ENCODE data around the gene NECTIN1. TPM values are rescaled to one million over a fixed set of nuclear protein-coding genes. Genes with fewer than 3 reads are reported as not detected.

NECTIN1 gene
- total and polyA plus RNA-seq, 2 of the 4 experiments (the other 2 are of a cell fraction) = 2.3 to 4.2 TPM

GRCh38 chr11:119669487-119669886, 59.5 kb downstream of the NECTIN1 start:
- Histone ChIP-seq H3K27me3 (ENCODE audit: control insufficient read depth, insufficient read depth, low read length) (no peaks in the 10 kb centered on the region), H3K14ac (replicated peaks; ENCODE audit: low read depth, low read length) (no peak overlapping the region), H3K36me3 (ENCODE audit: control insufficient read depth, insufficient read depth, low read length) (no peaks in the 10 kb centered on the region), H3K23ac (ENCODE audit: low read depth, low read length) (no peak overlapping the region), H2AFZ (replicated peaks; ENCODE audit: low read length, poor library complexity) (no peak overlapping the region), H2BK15ac (ENCODE audit: low read depth, low read length) (no peak overlapping the region), H4K91ac (ENCODE audit: insufficient read depth, low read depth, low read length) (no peak overlapping the region), H2AK5ac (ENCODE audit: low read depth, low read length) (no peak overlapping the region), H2BK120ac (ENCODE audit: low read depth, low read length) (no peak overlapping the region), H4K5ac (ENCODE audit: low read depth, low read length) (no peak overlapping the region), H3K27ac (ENCODE audit: insufficient read depth, low read length) (no peak overlapping the region), H3K79me1 (ENCODE audit: low read depth in 1 of 2, low read length in 2 of 2) (no peaks in the 10 kb centered on the region), H3K9me1 (ENCODE audit: insufficient read depth, low read length) (peaks cover 4% of the 10 kb centered on the region), H3K56ac (ENCODE audit: extremely low read depth, insufficient read depth, low read length) (no peak overlapping the region), H3K9ac (ENCODE audit: low read depth, low read length) (no peak overlapping the region), H2AK9ac (replicated peaks; ENCODE audit: low read depth, low read length, poor library complexity) (no peak overlapping the region), H3K18ac (ENCODE audit: low read depth, low read length) (no peak overlapping the region), H2BK20ac (ENCODE audit: low read depth, low read length) (no peak overlapping the region), H3K4me1 (ENCODE audit: control insufficient read depth, insufficient read depth, low read length) (peaks cover 10% of the 10 kb centered on the region; the same call in 1 of the 2 replicates), H3K4me3 (ENCODE audit: insufficient read depth, low read depth, low read length) (no peak overlapping the region), H4K8ac (ENCODE audit: low read depth in 2 of 2, low read length in 2 of 2) (no peak overlapping the region), H4K20me1 (ENCODE audit: insufficient read depth, low read length) (0 out of 2 replicates have a peak, but pooled peaks cover 5% of the 10 kb centered on the region), H3K4ac (ENCODE audit: low read depth, low read length) (no peak overlapping the region), H3K4me2 (ENCODE audit: low read depth, low read length) (no peak overlapping the region), H3K9me3 (ENCODE audit: control insufficient read depth, insufficient read depth, low read length) (no peaks in the 10 kb centered on the region), H2BK5ac (ENCODE audit: low read depth, low read length, poor library complexity, severe bottlenecking) (no peak overlapping the region)
- in situ Hi-C loops (cut with MboI; ENCODE audit: low sequenced_read_pairs) = loop anchor here (5.0 kb wide), 1 partner anchor 438 kb away; no protein-coding TSS in a partner anchor
- TF ChIP-seq, protein P1, sequence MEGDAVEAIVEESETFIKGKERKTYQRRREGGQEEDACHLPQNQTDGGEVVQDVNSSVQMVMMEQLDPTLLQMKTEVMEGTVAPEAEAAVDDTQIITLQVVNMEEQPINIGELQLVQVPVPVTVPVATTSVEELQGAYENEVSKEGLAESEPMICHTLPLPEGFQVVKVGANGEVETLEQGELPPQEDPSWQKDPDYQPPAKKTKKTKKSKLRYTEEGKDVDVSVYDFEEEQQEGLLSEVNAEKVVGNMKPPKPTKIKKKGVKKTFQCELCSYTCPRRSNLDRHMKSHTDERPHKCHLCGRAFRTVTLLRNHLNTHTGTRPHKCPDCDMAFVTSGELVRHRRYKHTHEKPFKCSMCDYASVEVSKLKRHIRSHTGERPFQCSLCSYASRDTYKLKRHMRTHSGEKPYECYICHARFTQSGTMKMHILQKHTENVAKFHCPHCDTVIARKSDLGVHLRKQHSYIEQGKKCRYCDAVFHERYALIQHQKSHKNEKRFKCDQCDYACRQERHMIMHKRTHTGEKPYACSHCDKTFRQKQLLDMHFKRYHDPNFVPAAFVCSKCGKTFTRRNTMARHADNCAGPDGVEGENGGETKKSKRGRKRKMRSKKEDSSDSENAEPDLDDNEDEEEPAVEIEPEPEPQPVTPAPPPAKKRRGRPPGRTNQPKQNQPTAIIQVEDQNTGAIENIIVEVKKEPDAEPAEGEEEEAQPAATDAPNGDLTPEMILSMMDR (conservative IDR thresholded peaks at IDR 0.05; ENCODE audit: low read depth, low read length) = no peak
- TF ChIP-seq CEBPB (IDR thresholded peaks at IDR 0.05; ENCODE audit: low read depth, low read length) (no peak), FOS (IDR thresholded peaks at IDR 0.05; ENCODE audit: low read depth, low read length) (no peak), MAZ (IDR thresholded peaks at IDR 0.05; ENCODE audit: borderline replicate concordance, low read depth, low read length) (no peak), ELK1 (IDR thresholded peaks at IDR 0.05; ENCODE audit: borderline replicate concordance, low read depth, low read length) (no peak)
- dilution Hi-C loops (cut with HindIII; ENCODE audit: low sequenced_read_pairs, unreplicated experiment) = no loop called here
- ATAC-seq (ENCODE audit: low read depth) = no peak
- BruUV-seq (replicated peaks) = no TSS peak
- 84% methylated on average over 5 of the region's 5 CpGs; no CpG with 5 or more reads in 1 of the 2 experiments for WGBS, 2 experiments (ENCODE audit: extremely low coverage in 2 of 2, insufficient read length in 1 of 2)
- DNase-seq = no peak
- intact Hi-C loops (cut with micrococcal nuclease) = loop anchor here (5.0 kb wide), 1 partner anchor 633 kb away; no protein-coding TSS in a partner anchor
- CTCF ChIA-PET = interaction anchor here (2.9 kb wide), 1 partner anchor 60 kb away, joined by 16 read pairs; the partner anchor contains the start of gene NECTIN1
- POLR2A ChIA-PET (ENCODE audit: unreplicated experiment) = no interaction called here

Measured in IMR-90 (cell line).